DOHH2 (cell line): ENCODE results near the gene RBPJ.
A peak's percentile ranks its signal among the peaks of the same experiment; 100 is the strongest.
"Not testable (repeated sequence)": the region's sequence is repeated elsewhere in the genome, so short reads cannot be mapped to it uniquely, and the experiment has no call there.

Experiments
- H3F3A ChIP-seq: fragments of 200-600 bp; sonication (generic), shearing (Covaris generic); 2 replicates; pipeline ENCODE4 v1.6.0; 2016; ENCODE audit warnings: antibody characterized with exemption, mild to moderate bottlenecking; ENCODE audit not compliant: control insufficient read depth, insufficient read depth
- H3K27ac ChIP-seq: fragments of 200-600 bp; sonication (generic); 2 replicates; pipeline ENCODE4 v1.5.1; 2014; ENCODE audit warnings: low read depth, mild to moderate bottlenecking, low read length, moderate library complexity
- H3K27me3 ChIP-seq: fragments of 200-600 bp; sonication (generic); 2 replicates; pipeline ENCODE4 v1.6.1; 2014; ENCODE audit warnings: mild to moderate bottlenecking, low read length, mixed read lengths; ENCODE audit not compliant: control insufficient read depth
- H3K36me3 ChIP-seq: fragments of 200-600 bp; sonication (generic); 2 replicates; pipeline ENCODE4 v1.6.1; 2014; ENCODE audit warnings: mild to moderate bottlenecking, low read length, moderate library complexity, mixed read lengths; ENCODE audit not compliant: control insufficient read depth
- H3K4me1 ChIP-seq: fragments of 200-600 bp; sonication (generic); 2 replicates; pipeline ENCODE4 v1.6.1; 2014; ENCODE audit warnings: mild to moderate bottlenecking, low read length, mixed read lengths; ENCODE audit not compliant: control insufficient read depth
- H3K4me2 ChIP-seq: fragments of 200-600 bp; sonication (generic); 2 replicates; pipeline ENCODE4 v1.6.0; 2014; ENCODE audit warnings: mild to moderate bottlenecking, low read length, moderate library complexity
- H3K4me3 ChIP-seq: fragments of 200-600 bp; sonication (generic); 2 replicates; pipeline ENCODE4 v1.5.1; 2014; ENCODE audit warnings: mild to moderate bottlenecking, low read length, mixed read lengths
- H3K79me2 ChIP-seq: fragments of 200-600 bp; sonication (generic); 2 replicates; pipeline ENCODE4 v1.6.1; 2014; ENCODE audit warnings: mild to moderate bottlenecking, low read length, mixed read lengths; ENCODE audit not compliant: control insufficient read depth
- H3K9me2 ChIP-seq: fragments of 200-600 bp; sonication (generic); replicated peaks from 2 replicates; pipeline ENCODE4 v1.6.1; 2014; ENCODE audit warnings: mild to moderate bottlenecking, low read length, mixed read lengths; ENCODE audit not compliant: control insufficient read depth
- H3K9me3 ChIP-seq: fragments of 200-600 bp; sonication (generic); 2 replicates; pipeline ENCODE4 v1.6.1; 2014; ENCODE audit warnings: antibody characterized with exemption, low read length, mixed read lengths; ENCODE audit not compliant: control insufficient read depth, insufficient read depth
- H4K20me1 ChIP-seq: fragments of 200-600 bp; sonication (generic); 2 replicates; pipeline ENCODE4 v1.6.0; 2014; ENCODE audit warnings: low read depth, mild to moderate bottlenecking, antibody characterized with exemption, low read length, moderate library complexity; ENCODE audit not compliant: control insufficient read depth, insufficient read depth
- EZH2phosphoT487 ChIP-seq: fragments of 200-600 bp; sonication (generic); IDR thresholded peaks from 2 replicates; pipeline ENCODE4 v1.6.1; 2017; ENCODE audit warnings: borderline replicate concordance, mild to moderate bottlenecking, antibody characterized with exemption, low read length, moderate library complexity, mixed read lengths
- TF ChIP-seq, protein P1 (sequence below): fragments of 200-600 bp; sonication (generic); IDR thresholded peaks from one replicate; pipeline ENCODE4 v1.5.1; 2014; ENCODE audit warnings: antibody characterized with exemption, mild to moderate bottlenecking, low read depth, low read length; ENCODE audit not compliant: poor library complexity, severe bottlenecking

RBPJ gene

DNA sequence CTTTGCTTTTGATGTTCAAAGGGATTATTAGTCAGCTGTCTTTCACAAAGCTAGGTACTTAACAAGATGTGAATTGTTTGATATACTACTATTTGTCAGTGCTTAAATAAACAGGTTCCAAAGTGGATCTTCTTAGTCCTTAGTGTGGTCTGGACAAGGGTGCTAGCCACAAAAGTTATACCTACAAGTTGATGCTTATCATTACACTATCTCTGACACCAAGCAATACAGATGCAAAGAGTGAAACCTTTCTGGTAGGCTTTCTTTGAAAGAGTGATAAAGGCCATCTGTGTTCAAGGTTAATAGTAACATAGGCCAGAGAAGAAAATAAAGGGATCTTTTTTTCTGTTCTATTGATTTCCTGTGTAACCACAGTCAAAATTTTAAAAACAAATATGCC, 12.2 kb upstream of the RBPJ start:
- TF ChIP-seq, protein P1, sequence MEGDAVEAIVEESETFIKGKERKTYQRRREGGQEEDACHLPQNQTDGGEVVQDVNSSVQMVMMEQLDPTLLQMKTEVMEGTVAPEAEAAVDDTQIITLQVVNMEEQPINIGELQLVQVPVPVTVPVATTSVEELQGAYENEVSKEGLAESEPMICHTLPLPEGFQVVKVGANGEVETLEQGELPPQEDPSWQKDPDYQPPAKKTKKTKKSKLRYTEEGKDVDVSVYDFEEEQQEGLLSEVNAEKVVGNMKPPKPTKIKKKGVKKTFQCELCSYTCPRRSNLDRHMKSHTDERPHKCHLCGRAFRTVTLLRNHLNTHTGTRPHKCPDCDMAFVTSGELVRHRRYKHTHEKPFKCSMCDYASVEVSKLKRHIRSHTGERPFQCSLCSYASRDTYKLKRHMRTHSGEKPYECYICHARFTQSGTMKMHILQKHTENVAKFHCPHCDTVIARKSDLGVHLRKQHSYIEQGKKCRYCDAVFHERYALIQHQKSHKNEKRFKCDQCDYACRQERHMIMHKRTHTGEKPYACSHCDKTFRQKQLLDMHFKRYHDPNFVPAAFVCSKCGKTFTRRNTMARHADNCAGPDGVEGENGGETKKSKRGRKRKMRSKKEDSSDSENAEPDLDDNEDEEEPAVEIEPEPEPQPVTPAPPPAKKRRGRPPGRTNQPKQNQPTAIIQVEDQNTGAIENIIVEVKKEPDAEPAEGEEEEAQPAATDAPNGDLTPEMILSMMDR, result no peak
- TF ChIP-seq EZH2phosphoT487, result no peak
- Histone ChIP-seq H3K9me3 (no peaks in the 10 kb centered on the region), H3K27ac (no peak overlapping the region), H4K20me1 (no peaks in the 10 kb centered on the region), H3K9me2 (no peaks in the 10 kb centered on the region), H3K27me3 (no peaks in the 10 kb centered on the region), H3K36me3 (no peaks in the 10 kb centered on the region), H3F3A (0 out of 2 replicates have a peak, but pooled peaks cover 8% of the 10 kb centered on the region), H3K4me1 (peaks cover 21% of the 10 kb centered on the region), H3K4me2 (no peak overlapping the region), H3K4me3 (no peak overlapping the region), H3K79me2 (no peaks in the 10 kb centered on the region)

DNA sequence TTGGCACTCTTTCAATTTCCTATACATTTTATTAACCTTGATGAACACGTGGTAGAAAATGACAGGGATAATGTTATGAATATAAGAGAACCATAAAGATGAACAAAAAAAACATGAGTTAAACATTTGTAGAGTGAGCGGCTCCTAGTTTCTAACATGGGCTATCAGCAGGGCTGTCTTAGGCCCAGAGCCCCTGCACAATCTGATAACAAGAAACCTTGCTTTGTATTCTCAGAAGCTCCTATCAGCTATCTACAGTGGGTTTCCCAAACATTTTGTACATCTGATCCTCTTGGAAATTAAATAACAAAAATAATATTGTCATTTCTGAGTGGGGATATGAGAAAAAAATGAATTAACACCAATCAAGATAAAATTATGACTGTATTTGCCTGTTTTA, 10.6 kb upstream of the RBPJ start:
- H4K20me1 ChIP-seq, result no peaks in the 10 kb centered on the region
- H3K9me3 ChIP-seq, result peaks cover 6% of the 10 kb centered on the region
- H3K4me2 ChIP-seq, result no peak overlapping the region
- no peak for TF ChIP-seq EZH2phosphoT487
- TF ChIP-seq, protein P1, result no peak
- H3F3A ChIP-seq, result peaks cover 15% of the 10 kb centered on the region; the same call in 1 of the 2 replicates
- H3K27ac ChIP-seq, result no peak overlapping the region
- H3K4me3 ChIP-seq, result no peak overlapping the region
- no peaks in the 10 kb centered on the region for H3K79me2 ChIP-seq
- no peaks in the 10 kb centered on the region for H3K36me3 ChIP-seq
- H3K4me1 ChIP-seq, result peaks cover 21% of the 10 kb centered on the region
- no peaks in the 10 kb centered on the region for H3K27me3 ChIP-seq
- H3K9me2 ChIP-seq, result no peaks in the 10 kb centered on the region

DNA sequence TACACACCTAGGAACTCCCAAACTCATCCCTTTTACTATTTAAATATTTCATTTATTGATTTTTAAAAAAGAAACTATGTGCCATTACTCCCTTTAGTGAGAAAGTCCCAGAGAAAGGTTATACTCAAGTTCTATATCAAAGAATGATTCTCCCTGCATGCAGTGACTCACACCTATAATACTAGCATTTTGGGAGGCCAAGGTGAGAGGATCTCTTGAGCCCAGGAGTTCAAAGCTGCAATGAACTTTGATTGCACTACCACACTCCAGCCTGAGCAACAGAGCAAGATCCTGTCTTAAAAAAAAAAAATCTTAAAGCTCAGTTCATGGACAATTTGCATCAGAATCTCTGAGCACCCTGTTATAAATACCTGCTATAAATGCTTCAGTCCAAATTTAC, 9.2 kb upstream of the RBPJ start:
- no peaks in the 10 kb centered on the region for H3K27me3 ChIP-seq
- TF ChIP-seq EZH2phosphoT487, result no peak
- TF ChIP-seq, protein P1, result no peak
- no peaks in the 10 kb centered on the region for H3K79me2 ChIP-seq
- H3K9me2 ChIP-seq, result no peaks in the 10 kb centered on the region
- H3K9me3 ChIP-seq, result peaks cover 6% of the 10 kb centered on the region
- peaks cover 21% of the 10 kb centered on the region for H3K4me1 ChIP-seq
- H4K20me1 ChIP-seq, result no peaks in the 10 kb centered on the region
- H3K36me3 ChIP-seq, result no peaks in the 10 kb centered on the region
- H3K4me2 ChIP-seq, result peak overlapping the region; percentile 61
- H3K27ac ChIP-seq, result peak overlapping the region; percentile 73
- H3F3A ChIP-seq, result peaks cover 15% of the 10 kb centered on the region; the same call in 1 of the 2 replicates
- no peak overlapping the region for H3K4me3 ChIP-seq

DNA sequence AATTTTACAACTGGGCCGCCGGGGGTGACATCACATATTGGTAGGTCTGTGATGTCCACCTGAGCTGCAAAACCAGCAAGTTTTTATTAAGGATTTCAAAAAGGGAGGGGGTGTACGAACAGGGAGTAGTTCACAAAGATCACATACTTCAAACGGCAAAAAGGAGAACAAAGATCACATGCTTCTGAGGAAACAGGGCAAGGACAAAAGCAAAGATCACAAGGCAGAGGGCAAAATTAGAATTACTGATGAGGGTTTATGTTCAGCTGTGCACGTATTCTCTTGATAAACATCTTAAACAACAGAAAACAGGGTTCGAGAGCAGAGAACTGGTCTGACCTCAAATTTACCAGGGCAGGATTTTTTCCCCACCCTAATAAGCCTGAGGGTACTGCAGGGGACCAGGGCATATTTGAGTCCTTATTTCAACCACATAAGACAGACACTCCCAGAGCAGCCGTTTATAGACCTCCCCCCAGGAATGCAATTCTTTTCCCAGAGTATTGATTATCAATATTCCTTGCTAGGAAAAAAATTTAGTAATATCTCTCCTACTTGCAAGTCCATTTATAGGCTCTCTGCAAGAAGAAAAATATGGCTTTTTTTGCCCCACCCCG, 5.4 kb upstream of the RBPJ start:
- H4K20me1 ChIP-seq, H3K36me3 ChIP-seq, H3K27me3 ChIP-seq, H3K4me3 ChIP-seq, H3K27ac ChIP-seq, H3K9me3 ChIP-seq, H3K4me2 ChIP-seq, H3K9me2 ChIP-seq: not testable (repeated sequence)
- H3F3A ChIP-seq, result peaks cover 21% of the 10 kb centered on the region
- peaks cover 14% of the 10 kb centered on the region for H3K79me2 ChIP-seq
- H3K4me1 ChIP-seq, result peaks cover 29% of the 10 kb centered on the region
